Measurements from ENCODE around the gene VPS9D1. TPM values are rescaled to one million over a fixed set of nuclear protein-coding genes. Genes with fewer than 3 reads are reported as not detected.

The VPS9D1 gene
- total and polyA plus RNA-seq, 4 donors: 6.1 to 26.1 (median 18.2) TPM

GRCh38 chr16:89733322-89733721, 12.6 kb upstream of the VPS9D1 start:
- Histone ChIP-seq H3K27ac (ENCODE audit: low read depth in 1 of 2, low read length in 1 of 2) (no peak overlapping the region), H3K36me3 (ENCODE audit: control insufficient read depth in 4 of 4, insufficient read depth in 4 of 4, low read length in 4 of 4) (peaks cover 31 to 81% (median 40%) of the 10 kb centered on the region in 4 donors), H3K4me1 (ENCODE audit: control insufficient read depth in 5 of 5, insufficient read depth in 5 of 5, low read length in 5 of 5) (no peaks in the 10 kb centered on the region), H3K9ac (ENCODE audit: insufficient read depth in 1 of 2, low read length in 2 of 2) (no peak overlapping the region), H3K9me3 (ENCODE audit: control insufficient read depth in 4 of 4, insufficient read depth in 3 of 4, low read length in 3 of 4) (no peaks in the 10 kb centered on the region), H3K27me3 (ENCODE audit: control insufficient read depth in 3 of 3, insufficient read depth in 3 of 3, low read length in 2 of 3) (no peaks in the 10 kb centered on the region), H3K4me3 (no peak overlapping the region)
- ATAC-seq (ENCODE audit: insufficient read depth, low FRiP score): no peak
- TF ChIP-seq CTCF (IDR thresholded peaks at IDR 0.05; ENCODE audit: control extremely low read depth, extremely low read depth): no peak
- WGBS, 2 donors: 89 to 91% methylated on average over 17 of the region's 17 CpGs
- DNase-seq: no peak

GRCh38 chr16:89732918-89733242, 12.2 kb upstream of the VPS9D1 start:
- TF ChIP-seq CTCF (IDR thresholded peaks at IDR 0.05; ENCODE audit: control extremely low read depth, extremely low read depth): no peak
- Histone ChIP-seq H3K4me1 (ENCODE audit: control insufficient read depth in 5 of 5, insufficient read depth in 5 of 5, low read length in 5 of 5) (no peaks in the 10 kb centered on the region), H3K4me3 (no peak overlapping the region), H3K27ac (ENCODE audit: low read depth in 1 of 2, low read length in 1 of 2) (no peak overlapping the region), H3K27me3 (ENCODE audit: control insufficient read depth in 3 of 3, insufficient read depth in 3 of 3, low read length in 2 of 3) (no peaks in the 10 kb centered on the region), H3K9ac (ENCODE audit: insufficient read depth in 1 of 2, low read length in 2 of 2) (no peak overlapping the region), H3K36me3 (ENCODE audit: control insufficient read depth in 4 of 4, insufficient read depth in 4 of 4, low read length in 4 of 4) (peaks cover 30 to 77% (median 38%) of the 10 kb centered on the region in 4 donors), H3K9me3 (ENCODE audit: control insufficient read depth in 4 of 4, insufficient read depth in 3 of 4, low read length in 3 of 4) (no peaks in the 10 kb centered on the region)
- DNase-seq (no peak), ATAC-seq (ENCODE audit: insufficient read depth, low FRiP score) (no peak)
- 97 to 99% methylated on average over 9 of the region's 9 CpGs for WGBS, 2 donors

- H3K36me3 ChIP-seq (ENCODE audit: control insufficient read depth in 4 of 4, insufficient read depth in 4 of 4, low read length in 4 of 4): peaks cover 34 to 78% (median 38%) of the 10 kb centered on the region in 4 donors
Measured at GRCh38 chr16:89732142-89732917, 11.6 kb upstream of the VPS9D1 start.

More at GRCh38 chr16:89732142-89732917, 11.6 kb upstream of the VPS9D1 start:
- ATAC-seq (ENCODE audit: insufficient read depth, low FRiP score) (no peak), DNase-seq (no peak)
- Histone ChIP-seq H3K4me3 (no peak overlapping the region), H3K4me1 (ENCODE audit: control insufficient read depth in 5 of 5, insufficient read depth in 5 of 5, low read length in 5 of 5) (no peaks in the 10 kb centered on the region), H3K27me3 (ENCODE audit: control insufficient read depth in 3 of 3, insufficient read depth in 3 of 3, low read length in 2 of 3) (no peaks in the 10 kb centered on the region), H3K9ac (ENCODE audit: insufficient read depth in 1 of 2, low read length in 2 of 2) (no peak overlapping the region), H3K27ac (ENCODE audit: low read depth in 1 of 2, low read length in 1 of 2) (no peak overlapping the region), H3K9me3 (ENCODE audit: control insufficient read depth in 4 of 4, insufficient read depth in 3 of 4, low read length in 3 of 4) (no peaks in the 10 kb centered on the region)
- 92 to 93% methylated on average over 24 of the region's 24 CpGs for WGBS, 2 donors
- no peak for TF ChIP-seq CTCF (IDR thresholded peaks at IDR 0.05; ENCODE audit: control extremely low read depth, extremely low read depth)
